ENCODE data around the gene OPCML.

DNA sequence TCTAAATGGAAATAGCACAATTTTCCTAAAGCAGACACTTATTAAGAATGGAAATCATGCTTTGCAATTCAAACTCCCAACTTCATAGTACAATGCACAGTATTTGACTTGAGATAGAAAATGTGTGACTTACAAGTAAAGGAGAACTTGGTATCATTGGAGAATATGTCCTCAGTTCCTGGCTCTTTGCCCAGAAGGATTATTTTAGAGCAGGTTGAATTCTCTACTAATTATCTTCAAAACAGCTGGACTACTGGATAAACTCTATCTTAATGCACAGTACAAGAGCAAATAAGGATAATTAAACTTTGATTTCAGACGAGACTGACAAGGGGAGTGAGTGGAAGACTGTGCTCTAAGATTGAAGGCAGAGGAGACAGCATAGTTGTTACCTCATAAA, 839.4 kb downstream of the OPCML start:
- TF ChIP-seq, protein P1, sequence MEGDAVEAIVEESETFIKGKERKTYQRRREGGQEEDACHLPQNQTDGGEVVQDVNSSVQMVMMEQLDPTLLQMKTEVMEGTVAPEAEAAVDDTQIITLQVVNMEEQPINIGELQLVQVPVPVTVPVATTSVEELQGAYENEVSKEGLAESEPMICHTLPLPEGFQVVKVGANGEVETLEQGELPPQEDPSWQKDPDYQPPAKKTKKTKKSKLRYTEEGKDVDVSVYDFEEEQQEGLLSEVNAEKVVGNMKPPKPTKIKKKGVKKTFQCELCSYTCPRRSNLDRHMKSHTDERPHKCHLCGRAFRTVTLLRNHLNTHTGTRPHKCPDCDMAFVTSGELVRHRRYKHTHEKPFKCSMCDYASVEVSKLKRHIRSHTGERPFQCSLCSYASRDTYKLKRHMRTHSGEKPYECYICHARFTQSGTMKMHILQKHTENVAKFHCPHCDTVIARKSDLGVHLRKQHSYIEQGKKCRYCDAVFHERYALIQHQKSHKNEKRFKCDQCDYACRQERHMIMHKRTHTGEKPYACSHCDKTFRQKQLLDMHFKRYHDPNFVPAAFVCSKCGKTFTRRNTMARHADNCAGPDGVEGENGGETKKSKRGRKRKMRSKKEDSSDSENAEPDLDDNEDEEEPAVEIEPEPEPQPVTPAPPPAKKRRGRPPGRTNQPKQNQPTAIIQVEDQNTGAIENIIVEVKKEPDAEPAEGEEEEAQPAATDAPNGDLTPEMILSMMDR (conservative IDR thresholded peaks at IDR 0.05 in 1 of 2, IDR thresholded peaks at IDR 0.05 in 1 of 2; ENCODE audit: low read depth in 1 of 2, low read length in 2 of 2), result no peak
- no peak for TF ChIP-seq EZH2 (IDR thresholded peaks at IDR 0.05; ENCODE audit: low read length, missing control alignments)
